ENCODE measurements around the gene ARHGEF3.
A peak's percentile ranks its signal among the peaks of the same experiment; 100 is the strongest.

The ARHGEF3 gene

DNA sequence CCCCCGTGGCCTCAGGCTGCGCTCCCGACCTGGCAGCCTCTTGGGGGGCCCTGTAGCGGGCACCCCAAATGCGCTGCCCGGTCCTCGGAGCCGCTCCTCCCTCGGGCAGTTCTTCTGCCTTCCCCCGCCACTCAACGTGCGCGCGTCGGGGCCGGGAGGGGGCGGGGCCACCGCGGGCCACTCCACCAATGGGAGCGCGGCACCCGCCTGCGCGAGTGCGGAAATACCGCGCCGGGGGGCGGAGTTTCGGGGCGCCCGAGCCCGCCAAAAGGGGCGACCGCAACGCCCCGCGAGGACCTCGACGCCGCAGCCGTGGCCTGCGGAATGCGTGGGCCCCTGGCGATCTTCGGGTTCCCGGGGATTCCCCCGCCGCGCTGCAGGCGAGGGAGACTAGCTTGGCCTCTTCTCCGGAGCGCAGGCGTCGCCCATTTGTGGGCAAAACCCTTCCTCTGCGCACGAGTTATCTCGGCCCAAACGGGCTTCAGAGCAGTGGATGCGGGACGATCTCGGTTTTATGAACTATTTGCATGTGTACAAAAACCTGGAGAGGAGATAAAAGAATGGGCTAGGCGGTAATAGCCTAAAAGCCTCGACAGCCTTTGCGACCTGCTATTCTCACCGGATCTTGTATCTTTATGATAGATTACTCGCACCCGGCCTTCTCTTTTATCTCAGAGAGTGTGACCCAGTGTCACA is 118.5 kb downstream of the ARHGEF3 start, which contains the start of gene TASOR:
Gene TASOR, minus strand, starts transcription at position 144 of the 696 bp plus-strand sequence. CDS start 259 bp downstream, outside the sequence.
- peak; percentile 98 for DNase-seq (ENCODE audit: low spot score)

GRCh38 chr3:56682462-56683121 is 119.2 kb downstream of the ARHGEF3 start:
- DNase-seq (ENCODE audit: low spot score), result peak; percentile 81

DNA sequence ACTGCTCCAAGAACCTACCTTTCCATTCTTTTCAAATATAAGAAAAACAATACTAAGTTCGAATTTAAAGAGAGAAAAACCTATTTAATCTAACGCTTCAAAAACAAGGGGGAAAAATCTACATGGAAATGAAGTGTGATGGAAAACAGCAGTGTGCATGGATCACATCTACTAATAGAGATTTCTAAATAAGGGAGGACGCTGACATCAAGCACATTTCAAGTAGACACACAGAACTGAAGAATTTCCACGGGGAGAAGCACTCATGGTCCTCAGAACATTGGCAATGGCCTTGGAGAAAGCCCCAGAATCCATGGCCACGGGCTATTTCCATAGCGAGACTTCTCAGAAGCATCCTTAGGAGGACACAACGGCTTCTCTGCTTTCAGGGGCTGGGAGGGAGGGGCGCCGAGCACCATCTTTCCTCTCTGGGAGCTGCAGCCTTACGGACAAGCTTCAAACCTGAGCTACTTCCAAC is 119.7 kb downstream of the ARHGEF3 start:
- DNase-seq (ENCODE audit: low spot score), result no peak

DNA sequence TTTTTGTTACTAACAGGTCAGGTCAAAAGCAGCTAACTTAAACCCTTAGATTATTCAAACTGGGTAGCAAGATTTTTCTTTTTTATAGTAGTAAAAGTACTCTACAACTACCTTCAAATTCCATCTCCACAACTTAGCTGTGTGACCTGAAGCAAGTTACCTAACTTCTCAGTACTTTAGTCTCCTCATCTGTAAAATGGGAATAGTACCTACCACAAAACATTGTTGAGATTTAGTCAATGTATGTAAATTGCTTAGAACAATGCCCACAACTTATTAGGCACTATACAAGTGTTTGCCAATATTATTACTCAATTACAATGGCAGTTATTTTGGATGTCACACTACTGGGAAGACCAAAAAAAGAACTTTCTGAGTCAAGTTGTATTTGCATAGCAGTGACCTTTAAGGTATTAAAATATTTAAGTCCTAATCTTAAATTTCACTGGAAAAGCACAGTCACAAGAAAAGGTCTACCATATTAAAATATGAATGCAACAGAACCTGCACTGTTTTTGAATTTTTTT is 121.6 kb downstream of the ARHGEF3 start:
- no peak for DNase-seq (ENCODE audit: low spot score)
